ENCODE measurements around the gene KLK13.

- TF ChIP-seq ATF2 (IDR thresholded peaks at IDR 0.05; ENCODE audit: low read length) (no peak), POLR2A (IDR thresholded peaks at IDR 0.05; ENCODE audit: control extremely low read depth in 1 of 2, low read depth in 2 of 2, low read length in 2 of 2) (no peak)
These were observed 31.7 kb upstream of the KLK13 start for GRCh38 chr19:51096473-51097165.
